Measurements from ENCODE around the gene MDM2.
A peak's percentile ranks its signal among the peaks of the same experiment; 100 is the strongest.

DNA sequence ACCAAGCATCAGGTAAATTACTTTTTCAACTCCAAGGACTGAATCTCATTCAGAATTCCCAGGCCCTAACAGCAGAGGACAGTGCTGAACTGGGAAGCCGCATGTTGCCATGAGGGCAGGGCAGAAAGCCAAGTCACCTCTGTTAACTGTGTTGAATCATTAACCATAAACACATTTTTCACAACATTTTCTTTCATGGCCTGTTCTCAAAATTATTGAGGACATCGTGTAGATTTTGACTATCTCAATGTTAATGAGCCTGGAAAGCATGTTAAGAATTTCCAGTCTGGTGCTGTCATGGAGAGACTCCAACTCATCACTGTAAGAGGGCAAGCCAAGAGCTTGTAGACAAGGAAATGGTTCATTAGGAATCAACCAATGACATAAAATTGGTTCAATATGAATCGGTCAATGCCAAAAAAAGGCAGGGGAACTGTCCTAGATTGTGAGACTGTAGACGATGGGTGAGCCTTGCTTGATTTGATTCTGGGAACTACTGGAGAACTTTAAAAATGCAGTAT is 91.3 kb downstream of the MDM2 start:
- no peak for TF ChIP-seq EZH2 (IDR thresholded peaks at IDR 0.05; ENCODE audit: low read length, missing control alignments)
- TF ChIP-seq, protein P1, sequence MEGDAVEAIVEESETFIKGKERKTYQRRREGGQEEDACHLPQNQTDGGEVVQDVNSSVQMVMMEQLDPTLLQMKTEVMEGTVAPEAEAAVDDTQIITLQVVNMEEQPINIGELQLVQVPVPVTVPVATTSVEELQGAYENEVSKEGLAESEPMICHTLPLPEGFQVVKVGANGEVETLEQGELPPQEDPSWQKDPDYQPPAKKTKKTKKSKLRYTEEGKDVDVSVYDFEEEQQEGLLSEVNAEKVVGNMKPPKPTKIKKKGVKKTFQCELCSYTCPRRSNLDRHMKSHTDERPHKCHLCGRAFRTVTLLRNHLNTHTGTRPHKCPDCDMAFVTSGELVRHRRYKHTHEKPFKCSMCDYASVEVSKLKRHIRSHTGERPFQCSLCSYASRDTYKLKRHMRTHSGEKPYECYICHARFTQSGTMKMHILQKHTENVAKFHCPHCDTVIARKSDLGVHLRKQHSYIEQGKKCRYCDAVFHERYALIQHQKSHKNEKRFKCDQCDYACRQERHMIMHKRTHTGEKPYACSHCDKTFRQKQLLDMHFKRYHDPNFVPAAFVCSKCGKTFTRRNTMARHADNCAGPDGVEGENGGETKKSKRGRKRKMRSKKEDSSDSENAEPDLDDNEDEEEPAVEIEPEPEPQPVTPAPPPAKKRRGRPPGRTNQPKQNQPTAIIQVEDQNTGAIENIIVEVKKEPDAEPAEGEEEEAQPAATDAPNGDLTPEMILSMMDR (conservative IDR thresholded peaks at IDR 0.05 in 1 of 2, IDR thresholded peaks at IDR 0.05 in 1 of 2; ENCODE audit: low read depth in 1 of 2, low read length in 2 of 2) = peak; percentile 52 to 60
